Breast epithelium (tissue), 3 donors: ENCODE results near the gene COL23A1.

ENCODE experiments used
- CTCF ChIP-seq, 3 donors: fragments of 450-650 bp; IDR thresholded peaks; one replicate each; pipeline ENCODE4 v1.5.1; 2016 to 2017; ENCODE audit warnings: antibody characterized with exemption in 3 of 3, mild to moderate bottlenecking in 3 of 3, moderate library complexity in 3 of 3
- POLR2A ChIP-seq: fragments of 450-650 bp; IDR thresholded peaks from one replicate; pipeline ENCODE4 v1.6.1; 2016; ENCODE audit warnings: antibody characterized with exemption, mild to moderate bottlenecking, moderate library complexity
- POLR2AphosphoS5 ChIP-seq, 3 donors: sonication (generic); formaldehyde crosslinking; IDR thresholded peaks; one replicate each; pipeline ENCODE4 v1.6.1; 2017; ENCODE audit warnings: antibody characterized with exemption in 3 of 3

- no peak for TF ChIP-seq CTCF (IDR thresholded peaks at IDR 0.05)
- no peak for TF ChIP-seq POLR2AphosphoS5 (IDR thresholded peaks at IDR 0.05)
- no peak for TF ChIP-seq POLR2A
Measured at GRCh38 chr5:178246624-178247279, 343.4 kb downstream of the COL23A1 start.
